ENCODE results near the gene EOGT. TPM values are rescaled to one million over a fixed set of nuclear protein-coding genes. Genes with fewer than 3 reads are reported as not detected.

EOGT gene
- total RNA-seq, 1 experiment from 2014 or later: 4.6 TPM

- no peaks in the 10 kb centered on the region for H3K36me3 ChIP-seq (ENCODE audit: insufficient read depth, low read length, poor library complexity, severe bottlenecking)
- no peaks in the 10 kb centered on the region for H3K27me3 ChIP-seq (replicated peaks; ENCODE audit: insufficient read depth, low read depth, low read length, poor library complexity)
- no peak overlapping the region for H3K27ac ChIP-seq (ENCODE audit: low read depth, low read length, poor library complexity, severe bottlenecking)
- no peaks in the 10 kb centered on the region for H3K9me3 ChIP-seq (ENCODE audit: low read depth, low read length, poor library complexity, severe bottlenecking)
- intact Hi-C loops (cut with micrococcal nuclease; ENCODE audit: unreplicated experiment): loop anchor here (5.0 kb wide), 2 partner anchors 71 to 96 kb away; no protein-coding TSS in a partner anchor
- ChIA-PET CTCF (no interaction called here), POLR2A (ENCODE audit: low non-redundant PET) (no interaction called here)
- H3K4me1 ChIP-seq (ENCODE audit: insufficient read depth, low read length, poor library complexity, severe bottlenecking): no peaks in the 10 kb centered on the region
- H3K4me3 ChIP-seq (ENCODE audit: low read depth, low read length, poor library complexity, severe bottlenecking): no peak overlapping the region
- TF ChIP-seq CTCF (conservative IDR thresholded peaks at IDR 0.05; ENCODE audit: low read depth, low read length) (no peak), EZH2 (IDR thresholded peaks at IDR 0.05; ENCODE audit: borderline replicate concordance, low read depth, low read length, poor library complexity, severe bottlenecking) (no peak)
- no peak for DNase-seq (ENCODE audit: low spot score)
- no TSS peak for BruUV-seq (replicated peaks)
These were observed 39.8 kb downstream of the EOGT start for GRCh38 chr3:68973639-68974038.

GRCh38 chr3:68972358-68972979, 41.0 kb downstream of the EOGT start:
- intact Hi-C loops (cut with micrococcal nuclease; ENCODE audit: unreplicated experiment): loop anchor here (5.0 kb wide), 2 partner anchors 70 to 95 kb away; no protein-coding TSS in a partner anchor
- no peaks in the 10 kb centered on the region for H3K27me3 ChIP-seq (replicated peaks; ENCODE audit: insufficient read depth, low read depth, low read length, poor library complexity)
- no peaks in the 10 kb centered on the region for H3K9me3 ChIP-seq (ENCODE audit: low read depth, low read length, poor library complexity, severe bottlenecking)
- no peaks in the 10 kb centered on the region for H3K4me1 ChIP-seq (ENCODE audit: insufficient read depth, low read length, poor library complexity, severe bottlenecking)
- CTCF ChIA-PET: no interaction called here
- no peak overlapping the region for H3K27ac ChIP-seq (ENCODE audit: low read depth, low read length, poor library complexity, severe bottlenecking)
- POLR2A ChIA-PET (ENCODE audit: low non-redundant PET): no interaction called here
- DNase-seq (ENCODE audit: low spot score): peak; percentile 67
- no TSS peak for BruUV-seq (replicated peaks)
- TF ChIP-seq EZH2 (IDR thresholded peaks at IDR 0.05; ENCODE audit: borderline replicate concordance, low read depth, low read length, poor library complexity, severe bottlenecking): no peak
- peak; percentile 68 for TF ChIP-seq CTCF (conservative IDR thresholded peaks at IDR 0.05; ENCODE audit: low read depth, low read length)
- no peaks in the 10 kb centered on the region for H3K36me3 ChIP-seq (ENCODE audit: insufficient read depth, low read length, poor library complexity, severe bottlenecking)
- no peak overlapping the region for H3K4me3 ChIP-seq (ENCODE audit: low read depth, low read length, poor library complexity, severe bottlenecking)

- TF ChIP-seq CTCF (conservative IDR thresholded peaks at IDR 0.05; ENCODE audit: low read depth, low read length) (no peak), EZH2 (IDR thresholded peaks at IDR 0.05; ENCODE audit: borderline replicate concordance, low read depth, low read length, poor library complexity, severe bottlenecking) (no peak)
- BruUV-seq (replicated peaks): no TSS peak
- no peak overlapping the region for H3K27ac ChIP-seq (ENCODE audit: low read depth, low read length, poor library complexity, severe bottlenecking)
- DNase-seq (ENCODE audit: low spot score): no peak
- intact Hi-C loops (cut with micrococcal nuclease; ENCODE audit: unreplicated experiment): no loop called here
- H3K4me3 ChIP-seq (ENCODE audit: low read depth, low read length, poor library complexity, severe bottlenecking): no peak overlapping the region
- H3K4me1 ChIP-seq (ENCODE audit: insufficient read depth, low read length, poor library complexity, severe bottlenecking): no peaks in the 10 kb centered on the region
- no peaks in the 10 kb centered on the region for H3K36me3 ChIP-seq (ENCODE audit: insufficient read depth, low read length, poor library complexity, severe bottlenecking)
- ChIA-PET POLR2A (ENCODE audit: low non-redundant PET) (no interaction called here), CTCF (no interaction called here)
- no peaks in the 10 kb centered on the region for H3K27me3 ChIP-seq (replicated peaks; ENCODE audit: insufficient read depth, low read depth, low read length, poor library complexity)
- no peaks in the 10 kb centered on the region for H3K9me3 ChIP-seq (ENCODE audit: low read depth, low read length, poor library complexity, severe bottlenecking)
These were observed 48.8 kb downstream of the EOGT start for GRCh38 chr3:68964694-68965093.
